HCT116 (cell line): Measurements from ENCODE around the gene BTBD9.

Experiments used
- ATF3 ChIP-seq: IDR thresholded peaks from 2 replicates; pipeline ENCODE4 v1.6.1; 2012
- JUND ChIP-seq: IDR thresholded peaks from 2 replicates; pipeline ENCODE4 v1.6.1; 2012

DNA sequence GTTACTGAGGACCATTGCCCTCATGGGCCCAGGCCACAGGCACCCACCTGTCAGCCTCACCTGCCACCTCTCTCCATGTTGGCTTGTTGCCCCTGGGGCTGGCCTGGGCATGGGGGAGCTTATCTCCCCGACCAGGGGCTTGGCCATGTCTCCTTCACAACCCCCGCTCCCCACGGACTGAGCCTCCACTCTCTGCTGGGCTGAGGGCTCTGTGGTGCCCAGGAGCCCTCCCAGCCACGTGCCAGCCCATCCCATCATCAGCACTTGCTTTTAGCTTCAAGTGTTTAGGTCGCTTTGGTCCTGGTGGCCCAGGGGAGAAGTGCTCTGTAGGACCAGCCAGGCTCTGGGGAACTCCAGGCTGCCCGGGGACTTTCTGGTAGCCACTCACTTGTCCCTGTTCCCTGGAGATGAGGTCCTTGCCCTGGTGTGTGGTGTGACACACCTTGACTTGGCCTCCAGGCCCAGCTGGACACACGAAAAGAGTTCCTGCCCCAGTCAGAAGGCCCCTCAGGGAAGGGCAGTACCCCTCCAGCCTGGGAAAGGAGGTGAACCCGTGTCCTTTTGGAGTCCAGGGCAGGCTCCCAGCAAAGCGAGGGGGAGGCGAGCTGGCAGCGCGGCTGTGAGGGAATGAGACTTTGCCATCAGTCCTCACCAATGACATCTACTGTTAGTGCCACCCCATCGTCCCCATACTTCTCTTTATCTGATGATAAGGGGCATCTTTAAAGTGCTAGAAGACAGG, 467.6 kb downstream of the BTBD9 start:
- TF ChIP-seq ATF3 (no peak), JUND (no peak)
